GM12892 (cell line): Measurements from ENCODE around the gene SEMA3F.

Source experiments
- DNase-seq: peaks from one replicate; pipeline ENCODE4 v3.0.0; 2011; ENCODE audit not compliant: insufficient read length
- FAIRE-seq: peaks from 2 replicates; lab custom pipeline; 2011; peaks lifted over from hg19 to GRCh38; lab: Jason Lieb, UNC
- POLR2A ChIP-seq: IDR thresholded peaks from 2 replicates; pipeline ENCODE4 v1.6.1; 2011; ENCODE audit warnings: low read depth, low read length, control low read depth
- POLR2AphosphoS5 ChIP-seq: IDR thresholded peaks from 2 replicates; pipeline ENCODE4 v1.6.1; 2011; ENCODE audit warnings: low read depth, low read length, control low read depth
- TAF1 ChIP-seq: IDR thresholded peaks from 2 replicates; pipeline ENCODE4 v1.6.1; 2011; ENCODE audit warnings: low read depth, mild to moderate bottlenecking, control low read depth, low read length, borderline replicate concordance

SEMA3F gene

DNA sequence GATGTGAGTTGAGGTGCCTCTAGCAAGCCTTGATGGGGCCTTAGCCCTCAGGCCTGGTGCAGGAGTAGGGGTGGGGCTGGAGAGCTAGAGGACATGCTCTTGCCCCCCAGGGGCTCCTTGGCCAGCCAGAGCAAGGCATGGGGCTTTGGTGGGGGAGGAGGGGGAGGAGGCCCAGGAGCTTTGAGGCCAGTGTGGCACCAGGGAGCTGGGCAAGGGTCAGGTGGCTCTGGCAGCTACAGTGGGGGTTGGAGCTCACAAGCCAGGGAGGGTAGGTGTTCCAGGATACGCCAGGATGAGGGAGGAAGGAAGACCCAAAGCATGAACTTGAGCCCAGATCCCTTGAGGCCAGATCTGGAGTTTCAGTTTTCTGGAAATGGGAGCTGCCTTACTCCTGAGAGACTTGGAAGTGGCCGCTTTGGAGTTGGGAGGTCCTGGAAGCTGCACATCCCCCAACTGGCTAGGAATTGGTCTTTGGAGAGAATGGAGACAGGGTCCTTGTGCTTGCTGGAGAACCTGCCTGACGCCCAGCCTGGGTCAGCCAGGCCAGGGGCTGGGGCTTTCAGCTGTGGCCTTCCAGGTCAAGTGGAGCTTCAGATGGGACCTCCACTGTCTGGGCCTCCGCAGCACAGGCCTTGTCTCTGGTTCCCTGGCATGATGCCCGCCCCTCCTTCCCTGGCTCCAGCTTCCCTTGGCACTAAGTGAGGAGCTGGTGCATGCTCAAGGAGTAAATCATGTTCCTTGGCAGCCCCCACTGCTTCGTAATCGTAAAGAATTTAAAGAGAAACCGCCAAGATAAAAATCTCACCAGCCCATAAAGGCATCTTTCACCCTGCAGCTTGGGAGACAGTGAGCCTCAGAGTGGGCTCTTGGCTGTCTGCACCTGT, 8.7 kb downstream of the SEMA3F start:
- DNase-seq (no peak), FAIRE-seq (no peak)
- TF ChIP-seq TAF1 (no peak), POLR2AphosphoS5 (no peak)

DNA sequence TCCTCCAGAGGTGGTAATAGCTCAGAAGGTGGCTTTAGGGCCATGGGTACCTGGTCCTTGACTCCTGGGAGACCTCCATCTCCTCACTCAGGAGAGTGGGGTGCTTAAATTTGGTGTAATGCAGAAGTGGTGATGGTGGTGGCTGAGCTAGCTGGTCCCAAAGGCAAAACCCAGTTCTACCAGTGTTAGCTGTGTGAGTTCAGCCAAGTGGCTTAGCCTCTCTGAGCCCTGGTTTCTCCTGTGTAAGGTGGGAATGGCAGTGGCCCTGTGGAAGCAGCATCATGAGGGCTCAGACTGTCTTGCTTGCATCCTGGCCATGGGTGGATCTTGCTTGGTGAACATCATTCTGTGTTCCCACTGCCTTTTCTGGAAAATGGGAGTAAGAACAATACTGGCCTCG, 9.4 kb downstream of the SEMA3F start:
- FAIRE-seq (no peak), DNase-seq (no peak)
- TF ChIP-seq POLR2AphosphoS5 (no peak), TAF1 (no peak), POLR2A (no peak)

DNA sequence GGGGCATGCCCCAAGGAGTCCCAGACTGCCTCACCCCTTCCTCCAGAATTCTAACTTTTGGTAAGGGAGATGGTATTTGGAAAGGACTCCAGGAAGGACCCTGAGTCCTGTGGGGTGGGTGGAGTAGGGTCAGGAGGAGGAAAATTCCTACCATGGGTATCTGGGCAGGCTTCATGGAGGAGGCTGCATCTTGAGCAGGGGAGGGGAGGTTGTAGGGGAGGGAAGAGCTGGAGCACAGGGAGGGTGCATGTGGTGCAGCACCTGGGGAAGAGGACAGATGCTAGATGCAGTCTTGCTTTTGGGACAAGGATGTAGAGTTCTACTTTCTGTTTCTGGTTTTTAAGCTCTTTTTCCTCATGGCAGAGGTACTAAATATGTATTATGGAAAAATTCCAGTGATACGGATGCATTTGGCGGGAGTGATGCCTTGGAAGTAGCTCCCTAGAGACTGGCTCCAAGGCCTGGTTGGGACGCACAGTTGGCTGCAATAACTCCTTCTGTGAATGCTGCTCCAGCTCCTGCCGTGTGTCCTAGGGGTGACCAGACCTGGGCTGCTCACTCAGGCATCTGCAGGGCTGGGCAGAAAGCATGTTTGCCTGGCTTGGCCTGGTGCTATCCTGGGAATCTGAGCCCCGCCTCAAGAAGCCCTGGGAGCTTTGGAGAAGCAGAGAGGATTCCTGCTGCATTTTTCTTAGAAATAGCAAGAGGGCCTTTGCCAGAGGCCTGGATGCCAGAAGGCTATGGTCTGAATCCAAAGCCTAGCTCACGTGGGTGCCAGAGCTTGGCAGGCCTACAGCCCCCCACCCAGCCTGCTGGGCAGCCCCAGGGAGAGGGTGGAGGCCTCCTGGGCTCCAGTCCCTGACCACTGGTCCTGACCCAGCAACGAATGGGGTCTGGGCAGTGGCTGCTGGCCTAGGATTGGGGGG, 10.1 kb downstream of the SEMA3F start:
- no peak for DNase-seq

DNA sequence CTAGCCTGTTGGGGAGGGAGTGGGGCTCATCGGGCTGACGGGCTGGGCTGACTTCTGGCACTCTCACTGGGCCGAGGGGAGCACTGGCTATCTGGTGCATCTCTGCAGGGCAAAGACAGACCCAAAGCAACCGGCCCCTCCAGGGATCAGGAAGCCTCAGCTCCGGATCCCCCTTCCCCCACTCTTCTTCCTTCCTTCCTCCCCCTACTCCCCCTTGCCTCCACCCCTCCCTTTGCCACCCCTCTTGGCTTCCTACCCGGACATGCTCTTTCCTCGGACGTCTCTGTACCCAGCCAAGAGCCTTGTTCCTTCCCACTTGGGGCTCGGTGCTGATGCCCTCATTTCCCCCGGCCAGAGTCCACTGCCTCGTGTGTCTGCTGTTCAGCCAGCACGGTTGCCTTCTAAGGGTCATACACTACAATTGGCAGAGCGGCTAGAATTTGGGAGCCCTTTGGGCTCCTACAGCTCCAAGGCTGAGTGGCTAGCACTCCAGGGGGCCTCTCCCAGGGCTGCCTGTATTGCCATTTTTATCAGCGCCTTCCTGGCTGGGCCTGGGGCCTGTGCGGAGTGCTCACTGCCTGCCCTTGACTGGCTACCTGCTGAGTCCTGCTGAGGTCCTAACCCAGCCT, 10.9 kb downstream of the SEMA3F start:
- TF ChIP-seq TAF1 (no peak), POLR2A (no peak), POLR2AphosphoS5 (no peak)
- DNase-seq (no peak), FAIRE-seq (no peak)

More for the DNA sequence above, 10.1 kb downstream of the SEMA3F start:
- FAIRE-seq: no peak
- no peak for TF ChIP-seq TAF1
- no peak for TF ChIP-seq POLR2A
- TF ChIP-seq POLR2AphosphoS5: no peak

DNA sequence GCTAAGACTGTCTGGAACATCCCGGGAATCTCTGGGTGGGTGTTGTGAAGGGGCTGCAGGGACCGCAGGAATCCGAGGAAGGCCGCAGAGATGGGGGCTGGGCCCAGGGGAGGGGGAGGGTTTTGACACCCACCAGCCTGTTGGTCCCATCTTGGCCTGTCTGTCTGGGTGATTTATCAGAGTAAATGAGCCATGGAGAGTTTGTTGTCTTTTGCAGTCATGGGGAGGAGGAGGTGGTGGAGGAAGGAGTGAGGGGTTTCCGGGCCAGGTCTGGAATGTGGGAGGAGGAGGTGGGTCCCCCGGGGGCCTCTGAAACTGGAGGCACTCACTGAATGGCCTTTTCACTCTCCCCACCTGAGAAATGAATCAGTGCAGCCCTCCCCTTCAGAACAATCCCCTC, 11.5 kb downstream of the SEMA3F start:
- FAIRE-seq (no peak), DNase-seq (no peak)
- TF ChIP-seq POLR2A: no peak

DNA sequence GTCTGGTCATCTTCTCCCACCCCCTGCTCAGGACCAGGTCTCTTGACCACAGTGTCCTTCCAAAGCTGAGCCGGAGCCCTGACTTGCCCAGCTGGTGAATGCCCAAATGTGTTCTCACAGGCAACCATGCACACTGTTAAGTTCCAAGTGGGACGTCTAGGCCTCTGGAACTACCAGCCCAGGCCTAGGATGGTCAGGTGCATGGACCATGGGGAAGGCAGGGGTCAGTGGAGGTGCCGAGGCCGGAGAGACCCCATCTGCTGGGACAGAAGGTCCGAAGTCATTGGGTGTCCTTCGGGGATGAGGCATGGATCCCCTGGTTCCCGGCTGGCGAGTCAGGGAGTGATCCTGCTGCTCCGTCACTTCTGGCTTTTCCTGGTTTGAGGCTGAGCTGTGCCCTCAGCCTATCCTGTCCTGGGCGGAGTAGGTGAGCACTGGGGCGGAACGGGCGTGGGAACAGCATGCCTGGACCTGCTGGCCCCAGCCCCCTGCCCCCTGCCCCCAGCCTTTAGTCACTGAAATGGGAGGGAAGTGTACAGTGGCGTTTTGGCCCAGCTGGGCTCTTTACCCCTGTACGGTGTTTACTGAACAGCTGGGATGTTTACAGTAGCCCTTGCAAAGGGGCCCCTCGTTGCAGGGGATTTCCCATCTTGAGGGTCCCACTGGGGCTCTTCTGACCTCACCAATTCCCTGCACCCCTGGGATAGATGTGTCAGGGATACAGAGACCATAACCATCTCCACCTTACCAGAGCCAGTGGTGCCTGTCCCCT, 12.1 kb downstream of the SEMA3F start:
- no peak for TF ChIP-seq POLR2AphosphoS5
- no peak for TF ChIP-seq TAF1
- no peak for TF ChIP-seq POLR2A
- no peak for FAIRE-seq
- no peak for DNase-seq

DNA sequence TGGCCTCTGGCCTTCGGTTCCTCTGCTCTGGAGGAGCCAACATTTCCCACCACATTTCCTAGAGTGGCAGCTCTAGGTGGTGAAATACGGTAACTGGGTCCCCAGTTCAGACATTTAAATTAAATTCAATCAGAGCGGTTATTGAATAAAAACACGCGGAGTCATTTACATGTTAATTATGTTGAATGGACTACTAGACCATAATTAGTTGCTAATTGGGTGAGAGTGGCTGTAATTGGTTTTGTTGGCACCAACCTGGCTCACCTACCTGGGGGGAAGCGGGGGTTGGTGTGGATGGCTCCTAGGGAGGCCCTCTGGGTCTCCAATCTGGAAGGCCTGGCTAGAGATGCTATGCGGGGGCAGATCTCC, 12.7 kb downstream of the SEMA3F start:
- TF ChIP-seq POLR2A: no peak
- no peak for TF ChIP-seq TAF1
- no peak for TF ChIP-seq POLR2AphosphoS5
- FAIRE-seq (no peak), DNase-seq (no peak)

DNA sequence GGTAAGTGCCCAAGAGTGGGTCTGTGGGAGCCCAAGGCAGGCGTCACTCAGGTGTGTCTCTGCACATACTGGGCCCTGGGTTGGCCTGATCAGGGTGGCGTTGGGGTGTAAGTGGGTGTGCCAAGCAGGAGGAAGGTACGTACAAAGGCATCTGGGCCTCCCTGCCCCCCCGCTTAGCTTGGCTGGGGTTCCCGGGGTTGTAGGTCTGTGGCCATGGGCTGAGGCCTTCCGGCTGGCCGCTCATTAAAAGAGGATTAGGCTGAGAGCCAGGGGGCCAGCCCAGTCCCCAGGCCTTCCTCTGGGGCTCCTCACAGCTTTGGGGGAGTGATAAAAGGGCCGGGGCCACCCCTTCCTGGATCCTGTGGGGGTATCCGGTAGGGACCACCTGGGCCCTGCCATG, 13.3 kb downstream of the SEMA3F start:
- no peak for TF ChIP-seq POLR2A
- TF ChIP-seq POLR2AphosphoS5: no peak
- TF ChIP-seq TAF1: no peak
- DNase-seq: no peak
- no peak for FAIRE-seq

DNA sequence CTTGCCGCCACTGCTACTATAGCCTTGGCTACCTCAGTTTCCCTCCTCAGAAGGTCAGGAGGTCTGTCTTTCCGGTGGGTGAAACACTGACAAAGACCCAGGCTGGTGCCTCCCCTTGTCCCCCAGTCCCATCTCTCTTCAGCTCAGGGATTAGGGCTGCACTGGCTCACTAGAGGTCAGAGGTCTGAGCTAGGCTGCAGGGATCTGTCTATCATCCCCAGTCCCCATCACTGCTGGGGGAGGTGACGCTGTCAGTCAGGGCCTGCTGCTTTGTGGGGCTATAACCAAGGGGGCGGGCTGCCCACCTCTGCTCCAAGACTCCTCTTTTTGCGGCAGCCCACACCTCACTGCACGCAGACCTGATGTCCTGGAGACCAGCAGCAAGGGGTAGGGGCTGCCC, 13.7 kb downstream of the SEMA3F start:
- DNase-seq (no peak), FAIRE-seq (no peak)
- TF ChIP-seq TAF1 (no peak), POLR2A (no peak), POLR2AphosphoS5 (no peak)

DNA sequence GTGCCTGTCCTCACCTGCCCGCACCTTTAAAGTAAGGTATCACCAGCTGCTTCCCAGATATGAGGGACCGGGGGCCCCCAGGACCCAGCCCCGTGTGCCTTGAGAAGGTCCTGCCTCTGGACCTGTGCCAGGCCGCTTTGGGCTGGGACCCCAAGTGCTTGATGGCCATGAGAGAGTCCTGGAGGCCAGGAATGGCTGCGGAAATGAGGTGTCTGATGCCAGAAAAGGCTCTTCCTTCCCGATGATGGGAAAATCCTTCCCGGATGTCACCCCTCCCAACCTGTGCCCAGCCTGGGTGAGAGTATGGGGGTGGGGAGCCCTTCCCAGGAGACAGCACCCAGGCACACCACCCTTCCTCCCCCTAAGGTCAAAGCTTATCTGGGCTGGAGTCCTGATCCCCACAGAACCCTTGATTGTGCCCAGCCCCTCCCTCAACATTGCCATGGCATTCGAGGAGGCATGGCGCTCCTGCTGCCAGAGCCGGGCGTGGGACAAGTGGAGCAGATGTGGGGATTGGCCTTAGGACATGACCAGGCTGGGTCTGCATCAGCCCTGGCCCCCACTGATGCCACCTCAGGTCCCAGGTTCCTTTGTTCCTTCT, 14.2 kb downstream of the SEMA3F start:
- FAIRE-seq: no peak
- no peak for DNase-seq
- no peak for TF ChIP-seq POLR2AphosphoS5
- no peak for TF ChIP-seq TAF1
- TF ChIP-seq POLR2A: no peak
